Astrocyte (in vitro differentiated cells and primary cell): ENCODE measurements around the gene PRKAG2. TPM values are rescaled to one million over a fixed set of nuclear protein-coding genes. Genes with fewer than 3 reads are reported as not detected.

ENCODE experiments used
- DNase-seq: peaks from one replicate; pipeline ENCODE4 v3.0.0-alpha.2; 2010; ENCODE audit warnings: low read depth
- FAIRE-seq: peaks from 2 replicates; lab custom pipeline; 2011; peaks lifted over from hg19 to GRCh38; lab: Jason Lieb, UNC
- H2AFZ ChIP-seq: 2 replicates; pipeline ENCODE4 v1.6.0; 2012; ENCODE audit warnings: low read depth, low read length, inconsistent platforms
- H3K27ac ChIP-seq: 2 replicates; pipeline ENCODE4 v1.5.1; 2011; ENCODE audit warnings: low read depth, low read length, inconsistent platforms
- H3K27me3 ChIP-seq: 2 replicates; pipeline ENCODE4 v1.6.0; 2011; ENCODE audit warnings: low read length, inconsistent platforms; ENCODE audit not compliant: insufficient read depth
- H3K36me3 ChIP-seq: 2 replicates; pipeline ENCODE4 v1.5.1; 2011; ENCODE audit warnings: low read length, inconsistent platforms; ENCODE audit not compliant: insufficient read depth
- H3K4me1 ChIP-seq: 2 replicates; pipeline ENCODE4 v1.5.1; 2011; ENCODE audit warnings: low read length, inconsistent platforms; ENCODE audit not compliant: insufficient read depth
- H3K4me2 ChIP-seq: 2 replicates; pipeline ENCODE4 v1.6.0; 2012; ENCODE audit warnings: low read length, inconsistent platforms
- H3K4me3 ChIP-seq: 2 replicates; pipeline ENCODE4 v1.5.1; 2011; ENCODE audit warnings: low read depth, mild to moderate bottlenecking, low read length, inconsistent platforms; ENCODE audit not compliant: insufficient read depth
- H3K79me2 ChIP-seq: 2 replicates; pipeline ENCODE4 v1.6.0; 2012; ENCODE audit warnings: mild to moderate bottlenecking, low read length, inconsistent platforms; ENCODE audit not compliant: insufficient read depth
- H3K9ac ChIP-seq: 2 replicates; pipeline ENCODE4 v1.6.0; 2012; ENCODE audit warnings: mild to moderate bottlenecking, low read length, inconsistent platforms
- H3K9me3 ChIP-seq: 2 replicates; pipeline ENCODE4 v1.5.1; 2012; ENCODE audit warnings: low read depth, mild to moderate bottlenecking, low read length, inconsistent platforms; ENCODE audit not compliant: insufficient read depth
- H4K20me1 ChIP-seq: 2 replicates; pipeline ENCODE4 v1.6.0; 2012; ENCODE audit warnings: low read length, inconsistent platforms; ENCODE audit not compliant: insufficient read depth
- H3K27ac Mint-ChIP-seq: one replicate; pipeline ENCODE4 v1.8.0; 2021; ENCODE audit warnings: mild to moderate bottlenecking, mixed read lengths; ENCODE audit not compliant: unreplicated experiment
- H3K27me3 Mint-ChIP-seq: one replicate; pipeline ENCODE4 v1.8.0; 2021; ENCODE audit warnings: low read depth, mixed read lengths; ENCODE audit not compliant: unreplicated experiment
- H3K36me3 Mint-ChIP-seq: one replicate; pipeline ENCODE4 v1.8.0; 2021; ENCODE audit warnings: low read depth, mixed read lengths; ENCODE audit not compliant: unreplicated experiment
- H3K4me1 Mint-ChIP-seq: one replicate; pipeline ENCODE4 v1.8.0; 2021; ENCODE audit warnings: low read depth, mixed read lengths; ENCODE audit not compliant: unreplicated experiment
- H3K4me3 Mint-ChIP-seq: one replicate; pipeline ENCODE4 v1.8.0; 2021; ENCODE audit warnings: mild to moderate bottlenecking, moderate library complexity, mixed read lengths; ENCODE audit not compliant: unreplicated experiment
- H3K9me3 Mint-ChIP-seq: one replicate; pipeline ENCODE4 v1.8.0; 2021; ENCODE audit warnings: mild to moderate bottlenecking, mixed read lengths; ENCODE audit not compliant: unreplicated experiment
- CTCF ChIP-seq: IDR thresholded peaks from 2 replicates; pipeline ENCODE4 v1.5.1; 2011; ENCODE audit warnings: low read depth, mild to moderate bottlenecking, inconsistent platforms, low read length, moderate library complexity; ENCODE audit not compliant: insufficient read depth
- EZH2 ChIP-seq: IDR thresholded peaks from 2 replicates; pipeline ENCODE4 v1.6.1; 2012; ENCODE audit warnings: mild to moderate bottlenecking, low read length, inconsistent platforms; ENCODE audit not compliant: insufficient read depth
- total RNA-seq: library from RNA; stranded (reverse); gene quantifications from 2 replicates; pipeline ENCODE4 v1.2.1, GENCODE V29; 2021

The PRKAG2 gene
- total RNA-seq, 1 donor from 2014 or later = 40.7 TPM

- H3K27ac ChIP-seq = no peak overlapping the region
- no peak overlapping the region for H3K9ac ChIP-seq
- Mint-ChIP-seq H3K27ac (no peak overlapping the region), H3K4me3 (no peak overlapping the region), H3K4me1 (no peaks in the 10 kb centered on the region), H3K9me3 (peaks cover 3% of the 10 kb centered on the region), H3K27me3 (peaks cover 56% of the 10 kb centered on the region), H3K36me3 (no peaks in the 10 kb centered on the region)
- peaks cover 30% of the 10 kb centered on the region for H3K27me3 ChIP-seq
- no peak overlapping the region for H2AFZ ChIP-seq
- H3K36me3 ChIP-seq = no peaks in the 10 kb centered on the region
- TF ChIP-seq EZH2 = no peak
- no peak for TF ChIP-seq CTCF
- DNase-seq (no peak), FAIRE-seq (no peak)
- H3K9me3 ChIP-seq = no peaks in the 10 kb centered on the region
- no peaks in the 10 kb centered on the region for H4K20me1 ChIP-seq
- no peaks in the 10 kb centered on the region for H3K79me2 ChIP-seq
- H3K4me2 ChIP-seq = no peak overlapping the region
- no peak overlapping the region for H3K4me3 ChIP-seq
- peaks cover 11% of the 10 kb centered on the region for H3K4me1 ChIP-seq
Measured at GRCh38 chr7:151873402-151873965, 3.4 kb downstream of the PRKAG2 start.

- peaks cover 23% of the 10 kb centered on the region for H3K27me3 ChIP-seq
- H3K4me2 ChIP-seq = no peak overlapping the region
- no peaks in the 10 kb centered on the region for H3K36me3 ChIP-seq
- no peaks in the 10 kb centered on the region for H3K79me2 ChIP-seq
- peaks cover 11% of the 10 kb centered on the region for H3K4me1 ChIP-seq
- H3K27ac ChIP-seq = no peak overlapping the region
- no peak overlapping the region for H3K9ac ChIP-seq
- no peak for TF ChIP-seq EZH2
- TF ChIP-seq CTCF = no peak
- H3K4me3 ChIP-seq = no peak overlapping the region
- H3K9me3 ChIP-seq = no peaks in the 10 kb centered on the region
- Mint-ChIP-seq H3K4me1 (no peaks in the 10 kb centered on the region), H3K9me3 (peaks cover 3% of the 10 kb centered on the region), H3K4me3 (no peak overlapping the region), H3K27me3 (peaks cover 58% of the 10 kb centered on the region), H3K27ac (no peak overlapping the region), H3K36me3 (no peaks in the 10 kb centered on the region)
- H4K20me1 ChIP-seq = no peaks in the 10 kb centered on the region
- DNase-seq = no peak
- H2AFZ ChIP-seq = no peak overlapping the region
- no peak for FAIRE-seq
Measured at GRCh38 chr7:151872531-151873401, 4.1 kb downstream of the PRKAG2 start.

GRCh38 chr7:151871904-151872303 is 5.0 kb downstream of the PRKAG2 start:
- no peaks in the 10 kb centered on the region for H3K4me1 Mint-ChIP-seq
- no peak overlapping the region for H3K27ac Mint-ChIP-seq
- H3K4me2 ChIP-seq = no peak overlapping the region
- peaks cover 3% of the 10 kb centered on the region for H3K9me3 Mint-ChIP-seq
- TF ChIP-seq CTCF (no peak), EZH2 (no peak)
- no peak for DNase-seq
- no peaks in the 10 kb centered on the region for H3K36me3 ChIP-seq
- peaks cover 18% of the 10 kb centered on the region for H3K27me3 ChIP-seq
- no peak overlapping the region for H3K4me3 ChIP-seq
- peaks cover 9% of the 10 kb centered on the region for H3K4me1 ChIP-seq
- H3K9ac ChIP-seq = no peak overlapping the region
- no peaks in the 10 kb centered on the region for H3K9me3 ChIP-seq
- H3K79me2 ChIP-seq = no peaks in the 10 kb centered on the region
- H2AFZ ChIP-seq = no peak overlapping the region
- no peak for FAIRE-seq
- no peaks in the 10 kb centered on the region for H4K20me1 ChIP-seq
- peaks cover 65% of the 10 kb centered on the region for H3K27me3 Mint-ChIP-seq
- no peak overlapping the region for H3K4me3 Mint-ChIP-seq
- H3K36me3 Mint-ChIP-seq = no peaks in the 10 kb centered on the region
- H3K27ac ChIP-seq = no peak overlapping the region
